Neural cell (in vitro differentiated cells): ENCODE data around the gene CLPSL1. TPM values are rescaled to one million over a fixed set of nuclear protein-coding genes. Genes with fewer than 3 reads are reported as not detected.

ENCODE experiments used
- H2AFZ ChIP-seq: fragments of 200-600, 300-800 bp; sonication (generic), shearing (Covaris generic); 2 replicates; pipeline ENCODE4 v1.6.0; 2014; ENCODE audit warnings: low read depth, mild to moderate bottlenecking, antibody characterized with exemption, low read length, moderate library complexity
- H3F3A ChIP-seq: fragments of 200-600 bp; shearing (Covaris generic); 2 replicates; pipeline ENCODE4 v1.6.1; 2016; ENCODE audit warnings: mild to moderate bottlenecking, moderate library complexity, mixed read lengths, antibody characterized with exemption, low read length; ENCODE audit not compliant: insufficient read depth, poor library complexity, severe bottlenecking
- H3K27ac ChIP-seq: fragments of 200-600, 300-800 bp; sonication (generic), shearing (Covaris generic); 2 replicates; pipeline ENCODE4 v1.5.1; 2014; ENCODE audit warnings: mild to moderate bottlenecking, low read length, moderate library complexity
- H3K27me3 ChIP-seq: fragments of 300-800, 200-600 bp; sonication (generic), shearing (Covaris generic); 2 replicates; pipeline ENCODE4 v1.6.0; 2014; ENCODE audit warnings: mild to moderate bottlenecking, low read depth, low read length, moderate library complexity; ENCODE audit not compliant: insufficient read depth
- H3K36me3 ChIP-seq: fragments of 300-800, 200-600 bp; sonication (generic), shearing (Covaris generic); 2 replicates; pipeline ENCODE4 v1.5.1; 2014; ENCODE audit warnings: mild to moderate bottlenecking, antibody characterized with exemption, low read length, moderate library complexity; ENCODE audit not compliant: insufficient read depth
- H3K4me2 ChIP-seq: fragments of 300-800, 200-600 bp; sonication (generic), shearing (Covaris generic); 2 replicates; pipeline ENCODE4 v1.6.0; 2014; ENCODE audit warnings: mild to moderate bottlenecking, low read length
- H3K4me3 ChIP-seq: fragments of 300-800, 200-600 bp; sonication (generic), shearing (Covaris generic); 2 replicates; pipeline ENCODE4 v1.5.1; 2014; ENCODE audit warnings: mild to moderate bottlenecking, low read length, moderate library complexity
- H3K79me2 ChIP-seq: fragments of 200-600 bp; shearing (Covaris generic); replicated peaks from 2 replicates; pipeline ENCODE4 v1.6.0; 2014; ENCODE audit warnings: mild to moderate bottlenecking, low read length, moderate library complexity; ENCODE audit not compliant: insufficient read depth
- H3K9ac ChIP-seq: fragments of 300-800, 200-600 bp; sonication (generic), shearing (Covaris generic); 2 replicates; pipeline ENCODE4 v1.6.1; 2016; ENCODE audit warnings: mild to moderate bottlenecking, low read length, mixed read lengths
- H3K9me2 ChIP-seq: fragments of 200-600 bp; shearing (Covaris generic); 2 replicates; pipeline ENCODE4 v1.6.1; 2016; ENCODE audit warnings: mild to moderate bottlenecking, low read length, mixed read lengths; ENCODE audit not compliant: insufficient read depth
- H3K9me3 ChIP-seq: fragments of 200-600, 300-800 bp; sonication (generic), shearing (Covaris generic); 2 replicates; pipeline ENCODE4 v1.6.1; 2016; ENCODE audit warnings: mild to moderate bottlenecking, mixed run types, low read length, moderate library complexity, mixed read lengths
- H4K20me1 ChIP-seq: fragments of 200-600 bp; shearing (Covaris generic); 2 replicates; pipeline ENCODE4 v1.6.1; 2016; ENCODE audit warnings: mild to moderate bottlenecking, mixed run types; ENCODE audit not compliant: insufficient read depth
- EP300 ChIP-seq: fragments of 450-650 bp; conservative IDR thresholded peaks from 2 replicates; pipeline ENCODE4 v1.6.1; 2014; ENCODE audit warnings: antibody characterized with exemption, mild to moderate bottlenecking, moderate library complexity; ENCODE audit not compliant: poor library complexity, severe bottlenecking
- EZH2 ChIP-seq: fragments of 200-600, 300-800 bp; shearing (Covaris generic), sonication (generic); IDR thresholded peaks from 2 replicates; pipeline ENCODE4 v1.6.1; 2014; ENCODE audit warnings: antibody characterized with exemption, low read length, borderline replicate concordance, mild to moderate bottlenecking; ENCODE audit not compliant: insufficient read depth, poor library complexity, severe bottlenecking
- MXI1 ChIP-seq: fragments of 450-650 bp; conservative IDR thresholded peaks from 2 replicates; pipeline ENCODE4 v1.6.1; 2014; ENCODE audit warnings: antibody characterized with exemption, mild to moderate bottlenecking; ENCODE audit not compliant: poor library complexity, severe bottlenecking
- POLR2AphosphoS5 ChIP-seq: IDR thresholded peaks from 2 replicates; pipeline ENCODE4 v1.6.1; 2012
- RAD21 ChIP-seq: fragments of 450-650 bp; conservative IDR thresholded peaks from 2 replicates; pipeline ENCODE4 v1.6.1; 2014; ENCODE audit warnings: antibody characterized with exemption, mild to moderate bottlenecking, moderate library complexity
- SMC3 ChIP-seq: fragments of 450-650 bp; conservative IDR thresholded peaks from 2 replicates; pipeline ENCODE4 v1.6.1; 2014; ENCODE audit warnings: antibody characterized with exemption, mild to moderate bottlenecking, moderate library complexity; ENCODE audit not compliant: poor library complexity
- TAF1 ChIP-seq: IDR thresholded peaks from 2 replicates; pipeline ENCODE4 v1.6.1; 2012; ENCODE audit warnings: low read depth
- polyA plus RNA-seq: library from polyadenylated mRNA; depleted of rRNA; stranded (reverse); fragments of >200 nt; gene quantifications from 2 replicates; pipeline ENCODE4 v1.2.3, GENCODE V29; 2014
- TF ChIP-seq, protein P1 (sequence below): fragments of 450-650 bp; IDR thresholded peaks from 2 replicates; pipeline ENCODE4 v1.5.1; 2014; ENCODE audit warnings: antibody characterized with exemption, mild to moderate bottlenecking, moderate library complexity; ENCODE audit not compliant: poor library complexity, severe bottlenecking
- TF ChIP-seq, protein P2 (sequence below): IDR thresholded peaks from 2 replicates; pipeline ENCODE4 v1.6.1; 2012; ENCODE audit warnings: borderline replicate concordance

Gene CLPSL1
- polyA plus RNA-seq, 1 donor from 2014 or later: not detected

DNA sequence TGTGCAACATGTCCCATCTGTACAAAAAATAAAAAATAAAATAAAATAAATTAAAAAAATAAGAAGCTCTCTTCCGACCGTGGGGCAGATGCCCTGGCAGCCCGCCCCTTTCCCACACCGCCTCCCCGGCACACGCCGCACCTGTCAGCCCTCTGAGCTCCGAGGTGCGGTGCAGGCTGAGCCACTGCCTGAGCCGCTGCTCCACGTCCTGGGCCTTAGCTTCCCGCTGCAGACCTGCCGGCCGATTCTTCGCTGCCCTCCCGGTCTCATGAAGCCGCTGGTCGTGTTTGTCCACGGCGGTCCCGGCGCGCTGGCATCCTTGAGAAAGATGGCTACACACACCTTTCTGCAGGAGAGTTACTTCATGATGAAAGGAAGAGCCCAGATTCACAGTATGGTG is 15.1 kb upstream of the CLPSL1 start:
- Histone ChIP-seq H3K9ac (no peak overlapping the region), H3F3A (no peaks in the 10 kb centered on the region), H3K9me2 (no peaks in the 10 kb centered on the region), H3K4me3 (no peak overlapping the region), H3K36me3 (no peaks in the 10 kb centered on the region), H3K27me3 (peaks cover 20% of the 10 kb centered on the region), H4K20me1 (no peaks in the 10 kb centered on the region), H2AFZ (no peak overlapping the region), H3K9me3 (no peaks in the 10 kb centered on the region), H3K79me2 (no peaks in the 10 kb centered on the region), H3K4me2 (no peak overlapping the region), H3K27ac (no peak overlapping the region)
- TF ChIP-seq POLR2AphosphoS5 (no peak), SMC3 (no peak), TAF1 (no peak), EZH2 (no peak), RAD21 (no peak), EP300 (no peak), MXI1 (no peak)
- TF ChIP-seq, protein P1, sequence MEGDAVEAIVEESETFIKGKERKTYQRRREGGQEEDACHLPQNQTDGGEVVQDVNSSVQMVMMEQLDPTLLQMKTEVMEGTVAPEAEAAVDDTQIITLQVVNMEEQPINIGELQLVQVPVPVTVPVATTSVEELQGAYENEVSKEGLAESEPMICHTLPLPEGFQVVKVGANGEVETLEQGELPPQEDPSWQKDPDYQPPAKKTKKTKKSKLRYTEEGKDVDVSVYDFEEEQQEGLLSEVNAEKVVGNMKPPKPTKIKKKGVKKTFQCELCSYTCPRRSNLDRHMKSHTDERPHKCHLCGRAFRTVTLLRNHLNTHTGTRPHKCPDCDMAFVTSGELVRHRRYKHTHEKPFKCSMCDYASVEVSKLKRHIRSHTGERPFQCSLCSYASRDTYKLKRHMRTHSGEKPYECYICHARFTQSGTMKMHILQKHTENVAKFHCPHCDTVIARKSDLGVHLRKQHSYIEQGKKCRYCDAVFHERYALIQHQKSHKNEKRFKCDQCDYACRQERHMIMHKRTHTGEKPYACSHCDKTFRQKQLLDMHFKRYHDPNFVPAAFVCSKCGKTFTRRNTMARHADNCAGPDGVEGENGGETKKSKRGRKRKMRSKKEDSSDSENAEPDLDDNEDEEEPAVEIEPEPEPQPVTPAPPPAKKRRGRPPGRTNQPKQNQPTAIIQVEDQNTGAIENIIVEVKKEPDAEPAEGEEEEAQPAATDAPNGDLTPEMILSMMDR: no peak
- TF ChIP-seq, protein P2, sequence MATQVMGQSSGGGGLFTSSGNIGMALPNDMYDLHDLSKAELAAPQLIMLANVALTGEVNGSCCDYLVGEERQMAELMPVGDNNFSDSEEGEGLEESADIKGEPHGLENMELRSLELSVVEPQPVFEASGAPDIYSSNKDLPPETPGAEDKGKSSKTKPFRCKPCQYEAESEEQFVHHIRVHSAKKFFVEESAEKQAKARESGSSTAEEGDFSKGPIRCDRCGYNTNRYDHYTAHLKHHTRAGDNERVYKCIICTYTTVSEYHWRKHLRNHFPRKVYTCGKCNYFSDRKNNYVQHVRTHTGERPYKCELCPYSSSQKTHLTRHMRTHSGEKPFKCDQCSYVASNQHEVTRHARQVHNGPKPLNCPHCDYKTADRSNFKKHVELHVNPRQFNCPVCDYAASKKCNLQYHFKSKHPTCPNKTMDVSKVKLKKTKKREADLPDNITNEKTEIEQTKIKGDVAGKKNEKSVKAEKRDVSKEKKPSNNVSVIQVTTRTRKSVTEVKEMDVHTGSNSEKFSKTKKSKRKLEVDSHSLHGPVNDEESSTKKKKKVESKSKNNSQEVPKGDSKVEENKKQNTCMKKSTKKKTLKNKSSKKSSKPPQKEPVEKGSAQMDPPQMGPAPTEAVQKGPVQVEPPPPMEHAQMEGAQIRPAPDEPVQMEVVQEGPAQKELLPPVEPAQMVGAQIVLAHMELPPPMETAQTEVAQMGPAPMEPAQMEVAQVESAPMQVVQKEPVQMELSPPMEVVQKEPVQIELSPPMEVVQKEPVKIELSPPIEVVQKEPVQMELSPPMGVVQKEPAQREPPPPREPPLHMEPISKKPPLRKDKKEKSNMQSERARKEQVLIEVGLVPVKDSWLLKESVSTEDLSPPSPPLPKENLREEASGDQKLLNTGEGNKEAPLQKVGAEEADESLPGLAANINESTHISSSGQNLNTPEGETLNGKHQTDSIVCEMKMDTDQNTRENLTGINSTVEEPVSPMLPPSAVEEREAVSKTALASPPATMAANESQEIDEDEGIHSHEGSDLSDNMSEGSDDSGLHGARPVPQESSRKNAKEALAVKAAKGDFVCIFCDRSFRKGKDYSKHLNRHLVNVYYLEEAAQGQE: no peak

DNA sequence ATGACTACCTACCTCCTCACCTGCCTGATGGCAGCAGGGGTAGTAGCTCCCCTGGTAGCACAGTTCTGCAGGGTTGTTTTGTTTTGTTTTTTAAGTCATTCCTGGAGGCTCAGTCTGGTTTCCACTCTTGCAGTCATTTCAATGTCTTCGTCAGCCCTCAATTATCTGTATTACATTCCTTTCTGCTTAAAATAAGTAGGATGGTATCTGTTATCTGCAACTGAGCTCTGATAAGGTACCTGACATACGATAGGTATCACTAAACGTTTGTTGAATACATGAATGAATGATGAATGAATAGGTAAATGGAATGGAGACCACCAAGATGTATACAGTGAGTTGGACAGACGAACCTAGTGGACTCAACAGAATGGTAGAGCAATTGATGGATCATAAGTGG is 11.6 kb upstream of the CLPSL1 start:
- Histone ChIP-seq H3K79me2 (no peaks in the 10 kb centered on the region), H4K20me1 (no peaks in the 10 kb centered on the region), H2AFZ (no peak overlapping the region), H3K9ac (no peak overlapping the region), H3K4me3 (no peak overlapping the region), H3K27ac (no peak overlapping the region), H3K9me2 (no peaks in the 10 kb centered on the region), H3K4me2 (no peak overlapping the region), H3F3A (no peaks in the 10 kb centered on the region), H3K27me3 (peaks cover 9% of the 10 kb centered on the region), H3K36me3 (no peaks in the 10 kb centered on the region), H3K9me3 (no peaks in the 10 kb centered on the region)
- no peak for TF ChIP-seq SMC3
- no peak for TF ChIP-seq EP300
- TF ChIP-seq, protein P1: no peak
- TF ChIP-seq TAF1: no peak
- TF ChIP-seq POLR2AphosphoS5: no peak
- TF ChIP-seq EZH2: no peak
- TF ChIP-seq RAD21: no peak
- TF ChIP-seq, protein P2: no peak
- TF ChIP-seq MXI1: no peak
